Measurements from ENCODE around the gene CLRN3.

The CLRN3 gene

GRCh38 chr10:127872871-127873600 is 19.7 kb downstream of the CLRN3 start:
- in situ Hi-C loops (cut with HindIII; ENCODE audit: low sequenced_read_pairs): no loop called here
- no peak overlapping the region for H3K4me3 ChIP-seq (ENCODE audit: low read depth, low read length)
- TF ChIP-seq CTCF (IDR thresholded peaks at IDR 0.05; ENCODE audit: low read depth, low read length, missing control alignments): no peak
- no peak for DNase-seq (ENCODE audit: low read depth)

GRCh38 chr10:127872011-127872761 is 20.6 kb downstream of the CLRN3 start:
- in situ Hi-C loops (cut with HindIII; ENCODE audit: low sequenced_read_pairs): no loop called here
- no peak for DNase-seq (ENCODE audit: low read depth)
- no peak overlapping the region for H3K4me3 ChIP-seq (ENCODE audit: low read depth, low read length)
- TF ChIP-seq CTCF (IDR thresholded peaks at IDR 0.05; ENCODE audit: low read depth, low read length, missing control alignments): no peak

GRCh38 chr10:127871631-127872010 is 21.1 kb downstream of the CLRN3 start:
- in situ Hi-C loops (cut with HindIII; ENCODE audit: low sequenced_read_pairs): no loop called here
- no peak for DNase-seq (ENCODE audit: low read depth)
- H3K4me3 ChIP-seq (ENCODE audit: low read depth, low read length): no peak overlapping the region
- TF ChIP-seq CTCF (IDR thresholded peaks at IDR 0.05; ENCODE audit: low read depth, low read length, missing control alignments): no peak

- in situ Hi-C loops (cut with HindIII; ENCODE audit: low sequenced_read_pairs): no loop called here
- H3K4me3 ChIP-seq (ENCODE audit: low read depth, low read length): no peak overlapping the region
- no peak for TF ChIP-seq CTCF (IDR thresholded peaks at IDR 0.05; ENCODE audit: low read depth, low read length, missing control alignments)
- DNase-seq (ENCODE audit: low read depth): no peak
Measured at GRCh38 chr10:127869329-127869728, 23.4 kb downstream of the CLRN3 start.

GRCh38 chr10:127867805-127868204 is 24.9 kb downstream of the CLRN3 start:
- no peak for TF ChIP-seq CTCF (IDR thresholded peaks at IDR 0.05; ENCODE audit: low read depth, low read length, missing control alignments)
- H3K4me3 ChIP-seq (ENCODE audit: low read depth, low read length): no peak overlapping the region
- in situ Hi-C loops (cut with HindIII; ENCODE audit: low sequenced_read_pairs): no loop called here
- no peak for DNase-seq (ENCODE audit: low read depth)

GRCh38 chr10:127866276-127867013 is 26.3 kb downstream of the CLRN3 start:
- DNase-seq (ENCODE audit: low read depth): no peak
- in situ Hi-C loops (cut with HindIII; ENCODE audit: low sequenced_read_pairs): no loop called here
- no peak for TF ChIP-seq CTCF (IDR thresholded peaks at IDR 0.05; ENCODE audit: low read depth, low read length, missing control alignments)
- no peak overlapping the region for H3K4me3 ChIP-seq (ENCODE audit: low read depth, low read length)
